ENCODE results near the gene RBFOX1. TPM values are rescaled to one million over a fixed set of nuclear protein-coding genes. Genes with fewer than 3 reads are reported as not detected.

RBFOX1 gene
- total RNA-seq, 1 experiment from 2014 or later = not detected

- Histone ChIP-seq H3K4me3 (replicated peaks in 1 of 2; ENCODE audit: low read depth in 1 of 2, low read length in 2 of 2) (no peak overlapping the region), H3K9ac (ENCODE audit: low read length) (no peak overlapping the region), H3K79me2 (ENCODE audit: insufficient read depth, low read length) (no peaks in the 10 kb centered on the region), H3K27me3 (ENCODE audit: insufficient read depth, low read length) (no peaks in the 10 kb centered on the region), H3K27ac (ENCODE audit: low read depth, low read length) (no peak overlapping the region), H3K4me1 (ENCODE audit: control insufficient read depth in 1 of 2, insufficient read depth in 2 of 2, low read length in 2 of 2) (no peaks in the 10 kb centered on the region), H3K36me3 (ENCODE audit: control insufficient read depth in 1 of 2, insufficient read depth in 2 of 2, low read length in 2 of 2) (no peaks in the 10 kb centered on the region), H2AFZ (ENCODE audit: low read depth, low read length, poor library complexity, severe bottlenecking) (no peak overlapping the region), H4K20me1 (ENCODE audit: insufficient read depth) (no peaks in the 10 kb centered on the region), H3K9me2 (ENCODE audit: insufficient read depth) (no peaks in the 10 kb centered on the region), H3K9me3 (ENCODE audit: control insufficient read depth in 1 of 2, insufficient read depth in 1 of 2, low read depth in 1 of 2, low read length in 2 of 2) (peaks cover 13 to 28% of the 10 kb centered on the region in 2 experiments; a peak in 2 of 4 replicates), H3K4me2 (ENCODE audit: low read length) (no peak overlapping the region)
- no peak for TF ChIP-seq JUND (IDR thresholded peaks at IDR 0.05)
- no peak for TF ChIP-seq SP1 (IDR thresholded peaks at IDR 0.05; ENCODE audit: low read depth)
- no peak for TF ChIP-seq ZFX (IDR thresholded peaks at IDR 0.05)
- TF ChIP-seq SRF (IDR thresholded peaks at IDR 0.05; ENCODE audit: low read depth) = no peak
- no peak for TF ChIP-seq REST (IDR thresholded peaks at IDR 0.05; ENCODE audit: low read depth)
- TF ChIP-seq ELF1 (IDR thresholded peaks at IDR 0.05; ENCODE audit: borderline replicate concordance, low read depth) = no peak
- TF ChIP-seq CEBPB (IDR thresholded peaks at IDR 0.05; ENCODE audit: low read depth) = no peak
- TF ChIP-seq EZH2phosphoT487 (IDR thresholded peaks at IDR 0.05; ENCODE audit: borderline replicate concordance) = no peak
- TF ChIP-seq POLR2A (IDR thresholded peaks at IDR 0.05; ENCODE audit: borderline replicate concordance, extremely low read depth, insufficient read depth, insufficient read length) = no peak
- no peak for TF ChIP-seq RAD21 (IDR thresholded peaks at IDR 0.05; ENCODE audit: low read depth)
- no peak for TF ChIP-seq CBX3 (IDR thresholded peaks at IDR 0.05; ENCODE audit: low read depth)
- TF ChIP-seq EZH2 (IDR thresholded peaks at IDR 0.05) = no peak
- TF ChIP-seq ZNF274 (IDR thresholded peaks at IDR 0.05; ENCODE audit: low read depth, low read length) = no peak
- TF ChIP-seq YY1 (IDR thresholded peaks at IDR 0.05; ENCODE audit: extremely low read depth, insufficient replicate concordance, low read depth, low read length) = no peak
- TF ChIP-seq SIN3A (IDR thresholded peaks at IDR 0.05; ENCODE audit: low read depth) = no peak
- no peak for TF ChIP-seq ZBTB33 (IDR thresholded peaks at IDR 0.05; ENCODE audit: extremely low read depth, insufficient replicate concordance, low read length)
- no peak for TF ChIP-seq POLR2AphosphoS5 (IDR thresholded peaks at IDR 0.05; ENCODE audit: low read depth, low read length)
- no peak for TF ChIP-seq FOSL1 (IDR thresholded peaks at IDR 0.05; ENCODE audit: low read depth)
- ATAC-seq (no peak), DNase-seq (ENCODE audit: low read depth, low spot score) (no peak)
- intact Hi-C loops (cut with micrococcal nuclease) = no loop called here
- POLR2A ChIA-PET = no interaction called here
- BruUV-seq (replicated peaks) = no TSS peak
- RAD21 ChIA-PET (ENCODE audit: low non-redundant PET in 1 of 2, low total read pairs in 2 of 2, uncharacterized antibody in 2 of 2, unreplicated experiment in 2 of 2) = no interaction called here
- CTCF ChIA-PET = no interaction called here
These were observed 44.6 kb downstream of the RBFOX1 start for GRCh38 chr16:7377231-7377630.
